A204.1 (cell line): ENCODE measurements around the gene LDB2.

ENCODE experiments used
- FAIRE-seq: peaks from 2 replicates; lab custom pipeline; 2012; peaks lifted over from hg19 to GRCh38; lab: Jason Lieb, UNC

The LDB2 gene

DNA sequence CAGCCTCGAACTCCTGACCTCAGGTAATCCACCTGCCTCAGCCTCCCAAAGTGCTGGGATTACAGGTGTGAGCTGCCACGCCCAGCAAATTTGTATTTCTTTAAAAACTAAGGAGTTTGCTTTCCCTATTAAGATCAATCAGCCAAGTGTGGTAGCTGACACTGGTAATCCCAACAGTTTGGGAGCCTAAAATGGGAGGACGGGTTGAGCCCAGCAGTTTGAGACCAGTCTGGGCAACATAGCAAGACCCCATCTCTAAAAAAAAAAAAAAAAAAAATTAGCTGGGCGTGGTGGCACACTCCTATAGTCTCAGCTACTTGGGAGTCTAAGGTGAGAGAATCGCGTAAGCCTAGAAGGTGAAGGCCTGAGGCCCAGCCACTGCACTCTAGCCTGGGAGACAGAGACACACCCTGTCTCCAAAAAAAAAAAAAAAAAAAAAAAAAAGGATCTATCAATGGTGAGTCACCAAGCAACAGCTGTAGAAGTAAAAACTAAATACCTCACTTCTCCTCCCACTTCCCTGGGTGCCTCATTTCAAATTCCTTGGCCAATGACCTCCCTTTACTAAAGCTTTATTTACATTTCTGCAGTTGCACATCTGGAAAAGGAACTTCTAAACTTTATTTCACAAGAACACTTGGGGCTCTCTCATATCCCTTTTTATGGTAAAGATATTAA lies 54.5 kb downstream of the LDB2 start:
- no peak for FAIRE-seq

GRCh38 chr4:16838226-16838875 lies 60.1 kb downstream of the LDB2 start:
- FAIRE-seq: no peak

GRCh38 chr4:16837475-16837874 lies 61.0 kb downstream of the LDB2 start:
- no peak for FAIRE-seq

- FAIRE-seq: no peak
Observed at GRCh38 chr4:16836324-16836723, 62.1 kb downstream of the LDB2 start.

GRCh38 chr4:16835597-16836247 lies 62.7 kb downstream of the LDB2 start:
- FAIRE-seq: no peak

- FAIRE-seq: no peak
Observed at GRCh38 chr4:16834814-16835213, 63.6 kb downstream of the LDB2 start.

GRCh38 chr4:16833722-16834121 lies 64.7 kb downstream of the LDB2 start:
- no peak for FAIRE-seq

- no peak for FAIRE-seq
Observed at GRCh38 chr4:16830081-16830480, 68.4 kb downstream of the LDB2 start.

GRCh38 chr4:16827794-16828724 lies 70.4 kb downstream of the LDB2 start:
- no peak for FAIRE-seq

DNA sequence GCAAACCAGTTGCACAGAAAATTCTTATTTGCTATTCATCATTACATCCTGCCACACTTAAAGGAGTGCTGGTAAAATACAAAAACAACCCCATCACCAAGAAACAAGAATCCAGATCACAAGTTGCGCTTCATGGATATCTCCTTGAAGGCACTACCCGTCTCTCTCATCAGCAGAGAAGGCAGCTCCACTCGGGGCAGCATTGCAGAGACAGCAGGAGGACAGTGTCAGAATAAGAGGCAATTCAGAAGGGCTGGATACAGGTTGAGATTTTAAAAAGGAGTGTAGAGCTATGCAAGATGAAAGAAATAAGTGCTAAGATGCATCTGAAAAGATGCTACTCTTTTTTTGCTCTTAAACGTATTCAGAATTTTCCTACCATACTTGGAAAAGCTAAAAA lies 71.4 kb downstream of the LDB2 start:
- FAIRE-seq: no peak

- FAIRE-seq: no peak
Observed at GRCh38 chr4:16826406-16826910, 72.0 kb downstream of the LDB2 start.

DNA sequence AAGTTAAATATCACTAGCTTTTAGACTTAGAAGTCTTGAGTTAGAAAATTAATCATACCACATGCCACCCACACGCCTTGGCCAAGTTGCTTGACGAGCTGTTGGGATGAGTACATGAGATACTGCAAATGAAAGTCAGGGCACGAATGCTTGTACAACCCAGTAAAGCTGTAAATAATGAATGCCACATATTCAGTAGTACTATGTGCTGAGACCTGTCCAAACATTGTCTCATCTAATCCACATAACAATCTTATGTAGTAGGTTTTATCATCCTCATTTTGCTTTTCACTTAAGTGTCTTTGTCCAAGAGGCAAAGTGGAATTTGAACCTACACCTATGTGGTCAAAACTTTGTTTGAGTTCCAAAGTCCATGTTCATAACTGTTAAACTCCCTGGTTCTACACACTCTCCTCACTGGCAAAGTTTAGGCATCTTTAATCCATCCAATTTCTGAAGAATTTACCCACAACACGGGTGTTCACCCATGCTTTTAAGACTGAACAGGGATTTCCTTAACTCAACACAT lies 74.1 kb downstream of the LDB2 start:
- no peak for FAIRE-seq

DNA sequence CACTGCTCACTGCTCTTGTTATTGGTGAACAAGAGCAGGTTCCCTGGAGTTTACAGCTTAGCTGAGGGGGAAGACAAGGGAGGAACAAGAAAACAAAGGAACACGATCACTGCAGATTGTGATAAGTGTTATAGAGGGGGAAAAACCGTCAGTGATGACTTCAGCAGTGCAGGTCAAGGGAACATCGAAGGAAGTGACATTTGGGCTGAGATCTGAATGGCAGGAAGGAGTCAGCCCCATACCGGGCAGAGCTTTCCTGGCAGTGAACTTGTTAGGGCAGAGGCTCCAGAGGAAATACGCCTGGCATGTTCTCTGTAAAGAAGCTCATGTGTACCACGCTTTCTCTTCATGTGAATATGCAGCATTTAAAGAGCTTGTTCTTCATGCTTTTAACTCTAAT lies 78.1 kb downstream of the LDB2 start:
- FAIRE-seq: no peak

DNA sequence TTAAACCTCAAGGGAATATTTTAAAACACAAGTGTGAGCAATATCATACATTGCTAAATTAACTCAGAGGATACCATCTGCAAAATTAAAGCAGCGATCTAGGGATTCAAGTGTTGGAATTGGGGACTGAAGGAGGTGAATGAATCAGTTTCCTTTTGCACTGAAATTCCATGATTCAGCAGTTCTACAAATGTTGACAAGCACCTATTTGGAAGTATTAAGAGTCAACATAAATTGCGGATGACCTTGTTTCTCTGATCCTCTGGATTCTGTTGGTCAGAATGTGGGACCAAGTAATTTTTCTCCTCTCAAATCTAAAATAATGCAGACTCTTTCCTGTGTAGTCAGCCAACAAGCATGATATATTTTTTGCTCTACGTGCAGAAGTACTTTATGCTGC lies 78.8 kb downstream of the LDB2 start:
- FAIRE-seq: no peak

- FAIRE-seq: no peak
Observed at GRCh38 chr4:16818005-16818404, 80.4 kb downstream of the LDB2 start.

DNA sequence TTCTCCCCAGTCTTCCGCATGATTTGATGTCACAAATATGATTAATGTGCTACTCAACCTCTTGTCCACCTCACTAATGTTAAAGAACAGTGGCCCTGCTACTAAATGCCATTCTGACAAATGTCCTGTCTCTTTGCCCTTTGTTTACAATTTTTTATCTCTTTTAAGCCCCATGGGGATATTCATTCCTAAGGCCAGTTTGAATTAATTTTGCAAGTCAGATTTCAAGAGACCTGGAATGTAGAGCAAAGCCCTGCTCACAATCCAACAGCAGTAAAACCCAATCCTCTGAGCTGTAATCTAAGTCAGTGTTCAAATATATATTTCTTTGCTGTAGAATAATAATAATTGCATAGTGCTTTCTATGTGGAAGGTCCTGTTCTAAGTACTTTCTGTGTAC lies 81.2 kb downstream of the LDB2 start:
- no peak for FAIRE-seq

DNA sequence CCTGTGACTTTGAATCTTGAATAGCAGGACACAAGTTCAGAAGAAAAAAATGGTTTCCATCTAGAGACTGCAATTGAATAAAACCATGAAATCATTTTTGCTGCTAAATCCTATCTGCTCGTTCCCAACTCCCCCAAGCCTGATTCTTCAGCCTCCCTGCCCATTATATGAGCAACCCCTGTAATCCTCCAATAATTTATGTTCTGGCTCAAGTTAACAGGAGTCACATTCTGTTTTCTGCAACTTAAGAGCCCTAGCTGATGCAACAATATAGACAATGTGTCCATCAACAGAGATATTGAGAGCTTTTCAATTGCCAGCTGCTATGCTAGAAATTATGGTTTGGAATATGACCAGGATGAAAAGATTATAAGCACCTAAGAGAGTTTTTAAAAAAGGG lies 84.1 kb downstream of the LDB2 start:
- no peak for FAIRE-seq

GRCh38 chr4:16812041-16812440 lies 86.4 kb downstream of the LDB2 start:
- FAIRE-seq: no peak

- no peak for FAIRE-seq
Observed at GRCh38 chr4:16809943-16810342, 88.5 kb downstream of the LDB2 start.

DNA sequence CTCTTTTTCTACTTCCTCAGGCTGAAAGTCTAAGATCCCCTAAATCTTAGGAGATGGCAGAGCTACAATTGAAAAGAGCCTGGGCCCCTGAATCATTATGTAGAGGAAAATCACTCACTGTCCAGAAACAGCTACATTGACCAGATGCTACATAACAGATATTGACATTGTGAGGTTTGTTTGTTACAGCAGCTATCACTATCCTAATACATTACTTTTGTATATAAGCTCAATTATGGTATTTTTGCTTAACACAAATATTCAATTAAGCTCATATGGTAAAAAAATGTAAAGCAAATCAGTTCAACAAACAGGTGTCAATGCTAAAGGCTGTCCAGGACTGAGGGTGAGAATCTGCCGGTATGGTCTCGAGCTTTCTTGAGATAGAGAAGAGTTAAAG lies 89.4 kb downstream of the LDB2 start:
- FAIRE-seq: no peak

DNA sequence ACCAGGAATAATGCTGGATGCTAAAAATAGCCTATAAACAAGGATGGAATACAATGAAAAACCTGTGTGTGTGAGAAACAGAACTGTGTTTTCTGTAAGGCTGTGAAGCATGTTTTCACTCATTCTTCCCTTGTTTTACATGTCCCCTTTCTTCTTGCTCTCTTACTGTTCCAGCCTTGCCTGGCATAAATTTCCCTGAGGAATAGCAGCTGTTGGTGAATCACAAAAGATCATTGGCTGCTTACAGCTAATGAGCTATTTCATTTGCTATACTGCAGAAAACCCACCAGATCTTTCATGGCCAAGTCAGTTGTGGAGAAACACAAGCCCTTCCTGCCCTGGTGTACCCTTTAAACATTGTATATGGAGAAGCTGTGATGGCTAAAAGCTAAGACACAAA lies 91.1 kb downstream of the LDB2 start:
- FAIRE-seq: no peak

- FAIRE-seq: no peak
Observed at GRCh38 chr4:16804581-16804980, 93.9 kb downstream of the LDB2 start.
